Adipose tissue (tissue), 3 donors: Measurements from ENCODE around the gene RADIL. TPM values are rescaled to one million over a fixed set of nuclear protein-coding genes. Genes with fewer than 3 reads are reported as not detected.

ENCODE experiments used
- H3K27ac ChIP-seq: one replicate; pipeline ENCODE4 v1.5.1; 2013; ENCODE audit warnings: low read depth, low read length
- WGBS, 3 donors: extraction: QIAGEN DNeasy Blood & Tissue Kit; methylation state at CpG; one replicate each; pipeline ENCODE4 v1.1.7; 2013; 5-methylcytosine and 5-hydroxymethylcytosine counted together
- polyA plus RNA-seq, 3 donors: library from polyadenylated mRNA; stranded (reverse); fragments of 200-250 nt; gene quantifications; one replicate each; pipeline ENCODE4 v1.2.3, GENCODE V29; 2013
- donor health status: healthy with polysubstance abuse.
- donor health status: Bipolar disorder and iron deficiency.
- donor health status: healthy.

Gene RADIL
- polyA plus RNA-seq, 3 donors: 1.9 to 6.2 (median 3.2) TPM

DNA sequence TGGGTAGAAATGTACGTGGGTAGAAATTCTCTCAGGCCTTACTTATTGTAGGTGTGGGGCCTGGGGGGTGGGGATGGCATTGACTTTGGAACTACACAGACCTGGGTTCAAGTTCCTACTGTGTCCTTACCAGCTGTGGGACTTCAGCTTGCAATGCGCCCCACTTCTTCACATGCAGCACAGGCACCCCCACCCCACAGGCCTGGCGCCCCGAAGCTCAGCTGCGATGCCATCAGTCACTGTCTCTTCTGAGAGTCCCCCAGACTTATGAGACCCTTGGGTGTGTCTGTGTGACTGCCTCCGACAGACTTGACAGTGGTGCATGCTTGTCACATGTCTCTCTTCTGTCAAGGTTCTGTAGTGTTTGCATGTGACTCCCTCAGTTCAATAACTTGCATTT, 111.2 kb downstream of the RADIL start:
- H3K27ac ChIP-seq: no peak overlapping the region
- 95 to 97% (median 96%) methylated on average over 6 of the region's 6 CpGs for WGBS, 3 donors

DNA sequence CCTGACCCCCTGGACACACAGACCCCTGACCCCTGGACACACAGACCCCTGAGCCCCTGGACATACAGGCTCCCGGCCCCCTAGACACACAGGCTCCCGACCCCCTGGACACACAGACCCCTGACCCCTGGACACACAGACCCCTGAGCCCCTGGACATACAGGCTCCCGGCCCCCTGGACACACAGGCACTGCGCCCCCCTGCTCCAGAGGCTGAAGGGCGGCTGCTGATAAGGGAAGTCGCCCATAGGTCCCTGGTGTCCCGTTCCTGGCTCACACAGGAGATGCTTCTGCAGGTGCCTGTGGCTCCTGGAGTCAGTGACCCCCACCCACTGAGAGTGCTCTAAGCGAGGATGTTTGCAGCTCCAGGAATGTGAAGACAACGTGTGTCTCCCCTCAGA, 111.8 kb downstream of the RADIL start:
- H3K27ac ChIP-seq: no peak overlapping the region
- WGBS, 3 donors: 88 to 91% (median 91%) methylated on average over 9 of the region's 9 CpGs

DNA sequence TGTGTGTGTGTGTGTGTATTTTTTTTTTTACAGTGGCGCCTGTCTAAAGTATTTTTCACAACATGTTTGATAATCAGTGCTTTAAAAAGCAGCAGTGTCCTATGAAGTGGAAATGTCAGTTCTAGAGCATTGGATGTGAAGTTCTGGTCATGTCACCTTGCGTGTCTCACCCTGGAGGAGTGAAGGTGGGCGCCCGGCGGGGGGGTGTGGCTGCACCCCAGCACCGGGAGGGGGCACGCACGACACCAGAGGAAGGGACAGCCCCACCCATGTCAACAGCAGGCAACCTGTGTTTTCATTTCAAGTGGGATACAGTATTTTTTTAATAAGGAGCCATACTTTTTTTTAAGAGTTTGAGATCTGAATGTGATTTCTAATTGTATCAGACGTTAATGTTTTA, 112.6 kb downstream of the RADIL start:
- no peak overlapping the region for H3K27ac ChIP-seq
- 83 to 85% (median 84%) methylated on average over 9 of the region's 9 CpGs for WGBS, 3 donors

DNA sequence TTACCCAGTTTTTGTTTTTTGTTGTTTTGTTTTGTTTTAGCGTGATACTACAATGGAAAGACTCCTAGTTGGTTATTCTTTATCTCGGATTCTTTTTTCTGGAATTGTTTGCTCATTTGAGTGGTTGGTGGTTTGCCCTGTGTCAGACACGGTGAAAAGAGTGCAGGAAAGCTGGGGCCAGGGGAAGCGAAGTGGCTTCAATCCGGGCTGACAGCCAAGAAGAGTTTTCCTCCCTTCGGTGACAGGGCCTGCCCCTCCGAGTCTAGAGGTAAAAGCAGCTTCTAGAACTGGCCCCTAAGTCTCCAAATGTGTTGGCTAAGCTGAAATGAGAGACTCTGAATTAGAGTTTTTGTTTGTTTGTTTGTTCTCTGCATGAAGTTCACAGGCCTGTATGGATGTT, 113.8 kb downstream of the RADIL start:
- H3K27ac ChIP-seq: no peak overlapping the region

DNA sequence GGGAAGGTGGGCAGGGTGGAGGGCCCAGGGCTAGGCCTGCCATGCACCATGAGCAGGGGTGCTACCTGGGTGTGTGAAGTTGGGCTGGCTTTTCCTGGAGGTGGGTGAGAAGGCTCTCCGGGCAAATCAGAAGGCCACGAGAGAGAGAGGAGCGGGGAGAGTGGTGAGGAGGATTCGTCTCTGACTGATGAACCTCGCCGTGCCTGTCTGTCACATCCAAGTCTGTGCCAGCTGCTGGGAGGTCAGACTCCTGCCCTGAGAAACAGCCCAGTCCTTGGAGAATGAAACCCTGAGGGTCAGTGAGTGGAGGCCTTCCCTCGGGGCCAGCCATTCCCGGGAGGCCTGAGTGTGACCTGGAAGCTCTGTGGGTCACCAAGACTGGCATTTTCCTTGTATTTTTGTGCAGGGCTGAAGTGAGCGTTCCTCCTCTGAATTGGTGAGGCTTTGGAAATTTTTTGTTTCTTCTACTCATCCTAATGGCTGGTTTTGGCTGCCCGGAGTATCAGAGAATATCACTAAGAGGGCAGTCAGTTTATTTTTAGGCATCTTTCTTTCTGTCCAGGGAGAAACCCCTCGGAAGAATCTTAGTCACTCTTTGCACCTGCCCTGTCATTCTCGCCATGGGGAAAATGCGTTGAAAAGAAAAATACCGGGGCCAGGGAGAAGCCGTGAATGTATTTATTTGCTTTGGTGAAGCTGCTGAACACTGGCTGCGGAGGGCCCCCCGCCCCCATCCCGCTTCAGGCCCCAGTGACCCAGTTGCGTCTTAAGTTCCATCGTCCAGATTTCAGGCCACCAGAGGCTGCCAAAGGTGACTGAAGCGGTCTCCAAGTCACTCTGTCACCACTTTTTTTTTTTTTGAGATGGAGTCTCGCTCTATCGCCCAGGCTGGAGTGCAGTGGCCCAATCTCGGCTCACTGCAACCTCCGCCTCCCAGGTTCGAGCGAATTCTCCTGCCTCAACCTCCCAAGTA, 114.6 kb downstream of the RADIL start:
- H3K27ac ChIP-seq: no peak overlapping the region
- WGBS, 3 donors: 86 to 91% (median 89%) methylated on average over 27 of the region's 27 CpGs

More for the DNA sequence above, 113.8 kb downstream of the RADIL start:
- 24 to 28% (median 24%) methylated on average over 7 of the region's 7 CpGs for WGBS, 3 donors

DNA sequence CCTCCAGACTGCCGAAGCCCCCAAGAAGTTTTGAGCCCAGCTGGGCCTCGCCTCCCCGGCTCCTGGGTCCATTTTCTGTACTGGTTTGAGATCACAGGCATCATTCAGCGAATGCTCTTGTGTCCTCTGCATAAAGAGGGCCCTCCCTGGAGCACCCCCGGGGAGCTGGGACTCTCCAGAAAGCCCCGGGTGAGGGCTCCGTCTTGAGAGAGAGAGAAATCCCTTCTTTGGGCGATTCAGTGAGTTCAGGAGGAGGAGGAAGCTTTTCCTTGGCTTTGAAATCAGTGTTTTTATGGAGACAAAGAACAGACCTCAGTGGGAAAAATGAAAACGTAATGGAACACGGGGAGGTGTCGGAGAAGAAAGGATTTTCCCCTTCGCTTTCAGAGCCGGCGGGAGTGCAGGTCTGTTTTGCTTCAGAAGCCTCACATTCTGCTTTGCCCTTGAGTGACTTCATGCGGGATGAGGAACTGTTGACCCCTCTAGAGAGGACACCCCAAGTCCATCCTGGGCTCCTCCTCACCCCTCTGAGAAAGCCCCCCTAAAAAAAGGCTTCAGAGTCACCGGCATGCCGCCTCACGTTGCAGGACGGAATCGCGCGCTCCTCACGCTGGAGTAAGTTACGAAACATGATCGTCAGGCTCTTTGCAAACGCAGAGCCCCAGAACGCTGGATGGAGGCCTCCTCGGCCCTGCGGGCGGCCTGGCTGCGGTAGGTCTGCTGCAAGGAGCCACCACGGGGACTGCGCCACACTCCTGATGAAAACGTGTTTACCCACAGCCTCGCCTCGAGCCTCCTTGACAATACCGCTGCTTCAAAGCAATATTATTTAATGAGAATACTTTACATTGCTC, 116.6 kb downstream of the RADIL start:
- 71 to 85% (median 74%) methylated on average over 37 of the region's 37 CpGs for WGBS, 3 donors

DNA sequence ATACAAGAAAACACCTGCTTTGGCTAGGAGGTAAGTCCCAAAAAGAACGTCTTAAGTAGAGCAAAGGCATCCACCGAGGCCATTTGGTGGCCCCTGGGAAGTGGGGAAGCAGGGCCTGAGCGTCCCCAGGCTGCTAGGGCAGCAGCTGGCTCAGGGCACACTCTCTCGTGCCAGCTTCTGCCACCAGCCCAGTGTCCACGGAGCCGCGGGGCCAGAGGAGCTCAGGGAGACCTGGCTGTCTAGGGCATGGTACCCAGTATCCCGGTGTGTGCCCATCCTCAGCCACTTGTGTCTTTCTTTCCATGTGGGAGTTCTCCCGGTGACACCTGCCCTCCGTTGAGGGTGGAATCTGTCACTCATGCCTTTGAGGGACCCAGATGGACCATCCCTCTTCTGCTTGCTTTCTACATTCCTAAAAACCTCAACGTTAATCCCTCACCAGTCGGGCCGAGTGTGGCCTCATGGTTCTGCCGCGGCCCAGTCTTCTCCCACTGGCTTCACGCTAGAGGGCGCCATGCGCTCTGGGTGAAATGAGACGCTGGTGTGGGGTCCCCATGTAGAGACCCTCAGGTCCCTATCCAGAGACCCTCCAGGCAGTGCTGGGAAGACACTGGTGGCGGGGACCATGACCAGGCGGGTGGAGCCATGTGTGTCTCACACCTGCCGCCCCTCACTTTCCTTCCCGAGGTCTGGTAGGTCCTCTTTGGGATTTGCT, 117.6 kb downstream of the RADIL start:
- WGBS, 3 donors: 83 to 86% (median 86%) methylated on average over 23 of the region's 23 CpGs
- H3K27ac ChIP-seq: no peak overlapping the region

More for the DNA sequence above, 116.6 kb downstream of the RADIL start:
- H3K27ac ChIP-seq: no peak overlapping the region

DNA sequence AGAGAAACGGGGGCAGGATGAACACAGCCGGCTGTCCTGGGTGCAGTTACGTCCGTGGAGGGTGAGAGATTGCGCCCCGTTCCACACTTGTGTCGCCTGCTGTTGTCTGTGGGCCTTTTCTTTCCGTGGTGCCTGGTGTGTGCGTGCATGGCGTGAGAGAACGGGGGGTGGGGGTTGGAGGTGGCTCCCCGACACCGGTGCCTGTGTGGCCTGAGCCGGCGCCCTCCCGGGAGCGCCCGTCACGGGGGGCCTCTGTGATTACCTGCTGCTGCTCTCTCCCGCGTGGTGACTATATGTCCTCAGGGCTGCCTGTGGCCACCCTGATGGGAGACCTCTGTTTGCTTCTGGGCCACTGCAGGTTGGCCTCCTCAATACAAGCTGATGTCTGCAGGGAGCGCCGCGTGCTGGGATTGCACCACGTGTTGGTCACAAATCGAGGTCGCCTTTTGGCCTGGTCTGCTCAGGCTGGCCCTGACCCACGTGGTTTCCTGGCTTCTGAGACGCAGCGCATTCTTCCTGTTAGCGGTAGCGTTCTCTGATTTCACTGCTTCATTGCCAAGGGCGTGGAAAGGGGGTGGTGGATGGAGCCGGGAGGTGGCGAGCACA, 119.0 kb downstream of the RADIL start:
- 82 to 90% (median 85%) methylated on average over 35 of the region's 35 CpGs for WGBS, 3 donors
- H3K27ac ChIP-seq: no peak overlapping the region

DNA sequence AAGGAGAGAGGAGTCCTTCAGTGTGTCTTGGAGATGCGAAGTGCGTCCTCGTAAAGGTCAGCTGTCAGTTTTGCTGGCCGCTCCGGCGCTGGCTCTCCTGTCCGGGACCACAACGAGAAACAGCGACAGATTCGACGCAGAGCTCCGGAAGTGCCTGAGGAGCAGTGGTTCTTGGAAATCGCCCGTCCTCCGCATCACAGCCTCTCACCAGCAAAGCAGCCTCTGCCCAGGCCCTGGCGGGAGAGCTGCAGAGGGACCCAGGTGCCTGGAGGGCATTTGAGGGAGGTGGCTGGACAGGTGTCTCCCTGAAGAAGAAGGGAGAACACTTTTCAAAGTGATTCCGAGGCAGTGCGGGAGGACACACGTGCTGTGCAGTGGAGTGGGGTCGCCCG, 119.7 kb downstream of the RADIL start:
- WGBS, 3 donors: 95 to 98% (median 98%) methylated on average over 21 of the region's 21 CpGs
- H3K27ac ChIP-seq: no peak overlapping the region

DNA sequence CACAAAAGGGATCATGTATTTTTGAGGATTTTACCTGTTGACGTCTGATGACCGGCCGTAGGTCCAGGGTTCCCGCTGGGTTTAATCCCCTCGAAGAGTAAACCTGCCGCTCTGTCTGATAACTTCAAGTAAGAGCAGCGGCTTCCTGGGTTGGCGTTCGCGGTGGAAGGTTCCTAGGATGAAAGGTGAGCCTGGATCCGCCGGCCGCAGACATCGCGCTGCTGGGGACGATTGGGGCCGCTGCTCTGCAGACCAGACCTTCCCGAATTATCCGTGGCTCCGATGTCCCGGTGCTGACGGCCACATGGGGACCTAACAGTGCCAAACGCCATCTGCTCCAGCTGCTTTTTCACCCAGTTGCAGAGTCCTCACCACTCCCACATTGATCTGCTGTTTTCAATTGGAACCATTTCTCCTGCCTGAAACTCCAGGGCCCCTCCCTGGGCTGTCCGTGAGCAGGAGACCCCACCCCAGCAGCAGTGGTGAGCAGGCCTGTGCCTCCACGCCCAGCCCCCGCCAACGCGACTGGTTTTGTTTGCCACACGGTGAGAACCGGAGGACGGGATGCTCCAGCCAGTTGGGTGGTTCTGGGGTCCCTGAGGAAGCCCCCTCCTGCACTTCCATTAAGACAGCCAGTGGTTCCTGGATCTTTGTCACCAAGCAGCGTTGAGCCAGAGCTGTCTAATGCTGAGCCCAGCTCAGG, 120.3 kb downstream of the RADIL start:
- WGBS, 3 donors: 94 to 95% (median 95%) methylated on average over 32 of the region's 32 CpGs
- no peak overlapping the region for H3K27ac ChIP-seq

DNA sequence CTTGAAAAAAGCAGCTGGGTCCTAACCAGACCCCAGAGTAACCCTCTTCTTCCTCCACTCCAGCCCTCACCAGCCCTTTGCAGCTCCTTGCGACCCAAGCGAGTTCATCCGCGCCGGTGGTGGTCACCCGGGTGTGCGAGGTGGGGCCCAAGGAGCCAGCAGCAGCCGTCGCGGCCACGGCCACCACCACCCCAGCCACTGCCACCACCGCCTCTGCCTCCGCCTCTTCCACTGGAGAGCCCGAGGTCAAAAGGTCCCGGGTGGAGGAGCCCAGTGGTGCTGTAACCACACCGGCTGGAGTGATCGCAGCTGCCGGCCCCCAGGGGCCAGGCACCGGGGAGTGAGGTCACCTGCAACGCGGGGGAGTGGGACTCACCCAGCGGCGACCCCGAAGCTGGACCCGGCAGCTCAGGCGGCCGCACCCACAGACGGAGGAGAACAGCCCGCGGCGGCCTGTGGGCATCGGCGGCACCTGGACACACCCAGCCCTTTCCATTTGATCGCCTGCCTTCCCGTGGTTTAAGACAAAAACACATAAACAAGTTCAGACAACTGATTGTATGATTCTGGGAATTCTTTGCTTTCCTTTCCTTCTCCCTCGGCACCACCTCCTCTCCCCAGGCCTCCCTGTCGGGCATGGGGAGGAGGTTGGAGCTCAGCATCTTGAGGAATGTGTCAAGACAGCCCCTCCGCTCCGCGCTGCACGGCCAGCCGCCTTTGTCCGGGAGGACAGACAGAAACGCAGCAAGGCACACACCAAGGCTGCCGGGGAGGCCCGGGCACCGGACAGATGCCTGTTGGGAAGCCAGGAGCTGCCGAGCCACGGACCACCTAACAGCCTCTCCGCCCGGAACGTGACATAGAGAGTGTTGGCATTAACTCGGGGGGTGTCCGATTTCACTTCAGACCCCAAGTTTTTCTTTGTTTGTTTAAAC, 121.1 kb downstream of the RADIL start:
- H3K27ac ChIP-seq: no peak overlapping the region
- 92 to 96% (median 94%) methylated on average over 54 of the region's 54 CpGs for WGBS, 3 donors

DNA sequence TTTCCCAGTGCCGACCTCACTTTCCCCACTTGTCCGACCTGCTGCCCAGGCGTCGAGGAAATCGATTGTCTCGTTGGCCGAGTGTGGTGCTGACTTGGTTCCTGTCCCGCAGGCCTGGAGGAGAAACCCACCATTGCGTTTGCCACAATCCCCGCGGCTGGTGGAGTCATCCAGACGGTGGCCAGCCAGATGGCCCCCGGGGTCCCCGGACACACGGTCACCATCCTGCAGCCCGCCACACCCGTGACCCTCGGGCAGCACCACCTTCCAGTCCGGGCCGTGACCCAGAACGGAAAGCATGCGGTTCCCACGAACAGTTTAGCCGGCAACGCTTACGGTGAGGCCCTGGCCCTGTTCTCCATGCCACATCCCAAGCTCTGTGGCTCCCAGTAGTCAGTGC, 122.6 kb downstream of the RADIL start:
- WGBS, 3 donors: 95 to 96% (median 96%) methylated on average over 26 of the region's 26 CpGs
- no peak overlapping the region for H3K27ac ChIP-seq

DNA sequence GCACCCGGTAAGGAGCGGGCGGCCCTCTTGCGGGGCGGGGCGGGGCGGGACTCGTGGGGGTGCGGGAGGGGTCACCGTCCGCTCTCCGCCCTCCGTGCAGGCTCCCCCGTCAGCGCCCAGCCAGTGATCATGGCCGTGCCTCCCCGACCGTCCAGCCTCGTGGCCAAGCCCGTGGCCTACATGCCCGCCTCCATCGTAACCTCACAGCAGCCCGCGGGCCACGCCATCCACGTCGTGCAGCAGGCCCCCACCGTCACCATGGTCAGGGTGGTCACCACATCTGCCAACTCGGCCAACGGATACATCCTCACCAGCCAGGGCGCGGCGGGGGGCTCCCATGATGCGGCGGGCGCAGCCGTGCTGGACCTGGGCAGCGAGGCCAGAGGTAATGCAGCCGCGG, 124.3 kb downstream of the RADIL start:
- H3K27ac ChIP-seq: no peak overlapping the region
- 97 to 98% (median 97%) methylated on average over 27 to 40 of the region's 40 CpGs for WGBS, 3 donors

DNA sequence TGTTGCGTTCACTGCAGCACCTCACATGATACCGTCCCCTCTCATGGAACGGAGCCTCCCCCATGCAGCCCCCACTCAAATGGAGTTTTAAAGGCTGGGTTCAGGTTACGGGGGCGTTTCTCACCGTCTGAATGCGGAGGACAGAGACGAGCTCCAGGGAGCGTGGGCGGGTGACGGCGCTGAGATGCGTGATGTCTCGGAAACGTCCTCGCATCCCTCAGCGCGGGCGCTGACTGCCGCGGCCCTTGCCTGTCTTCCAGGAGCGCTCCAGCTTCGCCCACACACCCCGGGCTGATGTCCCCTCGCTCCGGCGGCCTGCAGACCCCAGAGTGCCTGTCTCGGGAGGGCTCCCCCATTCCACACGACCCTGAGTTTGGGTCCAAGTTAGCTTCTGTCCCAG, 124.7 kb downstream of the RADIL start:
- WGBS, 3 donors: 92 to 96% (median 94%) methylated on average over 29 of the region's 29 CpGs
- no peak overlapping the region for H3K27ac ChIP-seq

DNA sequence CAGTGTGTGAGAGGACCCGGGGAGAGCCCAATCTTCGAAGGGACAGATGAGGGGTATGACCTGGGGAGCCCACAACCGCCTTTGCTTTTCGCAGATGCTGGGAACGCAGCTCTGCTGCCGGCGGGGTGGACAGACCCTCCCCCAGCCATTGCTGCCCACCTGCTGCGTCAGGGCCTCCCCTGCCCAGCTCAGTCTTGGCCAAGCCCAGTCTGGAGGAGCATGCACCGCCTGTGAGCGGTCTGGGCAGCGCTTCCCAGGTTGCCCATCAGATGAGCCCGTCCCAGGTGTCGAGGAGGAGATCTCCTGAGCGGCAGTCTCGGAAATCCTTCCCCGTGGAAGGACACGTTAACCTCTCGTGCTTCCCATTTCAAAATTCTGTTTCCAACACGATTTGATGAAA, 125.4 kb downstream of the RADIL start:
- H3K27ac ChIP-seq: no peak overlapping the region
- WGBS, 3 donors: 93 to 96% (median 96%) methylated on average over 19 of the region's 19 CpGs

DNA sequence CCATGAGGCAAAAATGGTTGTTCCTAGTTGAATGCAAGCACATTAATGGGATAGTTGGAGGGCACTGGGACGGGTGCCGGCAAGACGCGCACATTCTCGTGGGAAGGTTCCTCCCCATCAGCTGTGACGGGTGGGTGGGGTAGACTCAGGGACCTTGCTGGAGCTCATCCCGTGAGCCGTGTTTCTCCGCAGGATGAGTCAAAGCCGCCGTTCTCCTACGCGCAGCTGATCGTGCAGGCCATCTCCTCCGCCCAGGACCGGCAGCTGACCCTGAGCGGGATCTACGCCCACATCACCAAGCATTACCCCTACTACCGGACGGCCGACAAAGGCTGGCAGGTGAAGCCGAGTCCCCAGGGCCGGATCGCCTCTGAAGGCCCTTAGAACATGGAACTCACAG, 128.5 kb downstream of the RADIL start:
- 91 to 97% (median 95%) methylated on average over 24 of the region's 24 CpGs for WGBS, 3 donors
- no peak overlapping the region for H3K27ac ChIP-seq
